RWPE2 (cell line): Measurements from ENCODE around the gene GCLM.
"Not testable (repeated sequence)": the region's sequence is repeated elsewhere in the genome, so short reads cannot be mapped to it uniquely, and the experiment has no call there.

Experiments used
- ATAC-seq: fragments of 200-7000 bp; cut with Tn5 transposase; 3 replicates; pipeline ENCODE4 v1.9.1; 2021; ENCODE audit warnings: low read depth
- DNase-seq: peaks from one replicate; pipeline ENCODE4 v3.0.0-alpha.2; 2020; ENCODE audit warnings: low spot score
- H3K27ac ChIP-seq: fragments of 450-650 bp; 2 replicates; pipeline ENCODE4 v1.5.1; 2017; ENCODE audit warnings: mild to moderate bottlenecking; ENCODE audit not compliant: poor library complexity, severe bottlenecking
- H3K27me3 ChIP-seq: fragments of 250-450 bp; sonication (Bioruptor Pico); 2 replicates; pipeline ENCODE4 v1.5.1; 2021; ENCODE audit warnings: mild to moderate bottlenecking, moderate library complexity; ENCODE audit not compliant: insufficient read depth, poor library complexity, severe bottlenecking
- H3K36me3 ChIP-seq: fragments of 250-450 bp; sonication (Bioruptor Pico); 2 replicates; pipeline ENCODE4 v1.5.1; 2020; ENCODE audit warnings: low read depth, mild to moderate bottlenecking, moderate library complexity
- H3K4me1 ChIP-seq: fragments of 250-450 bp; sonication (Bioruptor Pico); 2 replicates; pipeline ENCODE4 v1.5.1; 2021; ENCODE audit warnings: mild to moderate bottlenecking, moderate library complexity; ENCODE audit not compliant: insufficient read depth, poor library complexity, severe bottlenecking
- H3K4me3 ChIP-seq: fragments of 250-450 bp; sonication (Bioruptor Pico); 2 replicates; pipeline ENCODE4 v1.5.1; 2021; ENCODE audit warnings: mild to moderate bottlenecking, moderate library complexity; ENCODE audit not compliant: severe bottlenecking
- H3K9me3 ChIP-seq: fragments of 250-450 bp; sonication (Bioruptor Pico); 2 replicates; pipeline ENCODE4 v1.5.1; 2021; ENCODE audit warnings: mild to moderate bottlenecking, moderate library complexity; ENCODE audit not compliant: severe bottlenecking
- TF ChIP-seq, protein P1 (sequence below): fragments of 450-650 bp; IDR thresholded peaks from one replicate; pipeline ENCODE4 v1.5.1; 2017; ENCODE audit warnings: mild to moderate bottlenecking, moderate library complexity; ENCODE audit not compliant: poor library complexity, severe bottlenecking

Gene GCLM, protein sequence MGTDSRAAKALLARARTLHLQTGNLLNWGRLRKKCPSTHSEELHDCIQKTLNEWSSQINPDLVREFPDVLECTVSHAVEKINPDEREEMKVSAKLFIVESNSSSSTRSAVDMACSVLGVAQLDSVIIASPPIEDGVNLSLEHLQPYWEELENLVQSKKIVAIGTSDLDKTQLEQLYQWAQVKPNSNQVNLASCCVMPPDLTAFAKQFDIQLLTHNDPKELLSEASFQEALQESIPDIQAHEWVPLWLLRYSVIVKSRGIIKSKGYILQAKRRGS

DNA sequence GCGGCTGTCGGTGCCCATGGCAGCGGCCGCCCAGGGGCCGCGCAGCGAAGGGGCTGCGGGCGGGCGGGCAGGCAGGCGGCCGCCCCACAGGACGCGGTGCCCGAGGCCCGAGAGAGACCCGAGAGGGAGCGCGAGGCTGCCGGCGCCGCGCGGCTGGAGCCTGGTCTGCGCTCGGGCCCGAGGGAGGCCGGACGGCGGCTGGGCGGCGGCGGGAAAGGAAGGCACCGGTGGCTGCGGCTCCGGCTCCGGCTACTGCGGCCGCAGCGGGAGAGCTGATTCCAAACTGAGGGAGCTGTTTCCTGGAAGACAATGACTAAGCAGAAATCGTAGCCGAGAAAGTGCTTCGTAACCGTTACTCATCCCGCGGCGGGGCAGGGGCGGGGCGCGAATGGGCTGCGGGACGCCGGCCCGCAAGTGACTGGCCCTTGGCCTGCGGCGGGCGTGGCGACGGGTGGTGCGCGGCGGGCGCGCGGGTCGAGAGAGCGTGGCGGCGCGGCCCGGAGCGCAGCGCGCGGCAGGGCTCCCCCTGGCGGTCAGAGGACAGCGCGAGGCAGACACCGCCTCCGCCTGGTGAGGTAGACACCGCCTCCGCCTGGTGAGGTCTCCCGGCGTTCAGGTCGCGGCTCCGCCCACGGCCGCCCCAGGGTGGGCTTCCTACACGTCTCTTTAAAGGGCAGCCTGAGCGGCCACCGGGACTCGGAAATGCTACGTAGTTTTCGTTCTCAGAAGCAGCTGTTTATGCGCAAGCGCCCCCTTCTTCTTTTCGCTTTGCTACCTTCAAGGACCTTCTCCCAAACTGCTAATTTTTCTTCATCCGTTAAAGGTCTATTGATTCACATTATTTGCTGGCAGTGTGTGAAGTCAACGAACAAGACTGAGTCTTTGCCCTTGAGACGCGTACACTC, at the start of gene GCLM:
Gene GCLM (minus strand): TSS at position 285 of the 905 bp plus-strand sequence. CDS start 267 bp downstream, at position 18.
- TF ChIP-seq, protein P1, sequence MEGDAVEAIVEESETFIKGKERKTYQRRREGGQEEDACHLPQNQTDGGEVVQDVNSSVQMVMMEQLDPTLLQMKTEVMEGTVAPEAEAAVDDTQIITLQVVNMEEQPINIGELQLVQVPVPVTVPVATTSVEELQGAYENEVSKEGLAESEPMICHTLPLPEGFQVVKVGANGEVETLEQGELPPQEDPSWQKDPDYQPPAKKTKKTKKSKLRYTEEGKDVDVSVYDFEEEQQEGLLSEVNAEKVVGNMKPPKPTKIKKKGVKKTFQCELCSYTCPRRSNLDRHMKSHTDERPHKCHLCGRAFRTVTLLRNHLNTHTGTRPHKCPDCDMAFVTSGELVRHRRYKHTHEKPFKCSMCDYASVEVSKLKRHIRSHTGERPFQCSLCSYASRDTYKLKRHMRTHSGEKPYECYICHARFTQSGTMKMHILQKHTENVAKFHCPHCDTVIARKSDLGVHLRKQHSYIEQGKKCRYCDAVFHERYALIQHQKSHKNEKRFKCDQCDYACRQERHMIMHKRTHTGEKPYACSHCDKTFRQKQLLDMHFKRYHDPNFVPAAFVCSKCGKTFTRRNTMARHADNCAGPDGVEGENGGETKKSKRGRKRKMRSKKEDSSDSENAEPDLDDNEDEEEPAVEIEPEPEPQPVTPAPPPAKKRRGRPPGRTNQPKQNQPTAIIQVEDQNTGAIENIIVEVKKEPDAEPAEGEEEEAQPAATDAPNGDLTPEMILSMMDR, result peak; percentile 98
- no peaks in the 10 kb centered on the region for H3K9me3 ChIP-seq
- no peaks in the 10 kb centered on the region for H3K27me3 ChIP-seq
- no peaks in the 10 kb centered on the region for H3K36me3 ChIP-seq
- H3K4me1 ChIP-seq, result peaks cover 28% of the 10 kb centered on the region
- H3K27ac ChIP-seq, result peak within 1 kb of the TSS; percentile 61
- peak within 1 kb of the TSS; percentile 97 for H3K4me3 ChIP-seq
- DNase-seq, result peak; percentile 89
- ATAC-seq, result peak; percentile 91

DNA sequence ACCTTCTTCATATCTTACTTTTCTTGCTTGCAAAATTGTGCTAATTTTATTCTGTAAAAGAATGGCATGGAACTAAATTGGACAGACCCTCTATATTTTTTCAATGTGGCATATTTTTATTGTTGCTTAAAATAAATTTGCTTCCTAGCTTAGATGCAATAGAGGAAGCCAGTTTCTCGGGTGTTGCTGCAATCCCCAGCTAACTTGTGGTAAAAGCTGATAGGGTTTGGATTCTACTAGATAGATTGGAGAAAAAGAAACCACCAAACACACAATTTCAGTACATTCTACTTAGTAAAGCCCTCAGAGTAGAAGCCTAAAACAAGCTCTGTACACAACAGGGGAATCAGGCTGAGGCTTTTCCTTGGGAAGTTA, 49.5 kb upstream of the GCLM start:
- DNase-seq (no peak), ATAC-seq (no peak)
- H3K9me3 ChIP-seq, result peaks cover 9% of the 10 kb centered on the region
- no peak overlapping the region for H3K4me3 ChIP-seq
- no peaks in the 10 kb centered on the region for H3K36me3 ChIP-seq
- H3K27ac ChIP-seq, result no peak overlapping the region
- no peaks in the 10 kb centered on the region for H3K27me3 ChIP-seq
- TF ChIP-seq, protein P1, result no peak
- H3K4me1 ChIP-seq, result peaks cover 12% of the 10 kb centered on the region

DNA sequence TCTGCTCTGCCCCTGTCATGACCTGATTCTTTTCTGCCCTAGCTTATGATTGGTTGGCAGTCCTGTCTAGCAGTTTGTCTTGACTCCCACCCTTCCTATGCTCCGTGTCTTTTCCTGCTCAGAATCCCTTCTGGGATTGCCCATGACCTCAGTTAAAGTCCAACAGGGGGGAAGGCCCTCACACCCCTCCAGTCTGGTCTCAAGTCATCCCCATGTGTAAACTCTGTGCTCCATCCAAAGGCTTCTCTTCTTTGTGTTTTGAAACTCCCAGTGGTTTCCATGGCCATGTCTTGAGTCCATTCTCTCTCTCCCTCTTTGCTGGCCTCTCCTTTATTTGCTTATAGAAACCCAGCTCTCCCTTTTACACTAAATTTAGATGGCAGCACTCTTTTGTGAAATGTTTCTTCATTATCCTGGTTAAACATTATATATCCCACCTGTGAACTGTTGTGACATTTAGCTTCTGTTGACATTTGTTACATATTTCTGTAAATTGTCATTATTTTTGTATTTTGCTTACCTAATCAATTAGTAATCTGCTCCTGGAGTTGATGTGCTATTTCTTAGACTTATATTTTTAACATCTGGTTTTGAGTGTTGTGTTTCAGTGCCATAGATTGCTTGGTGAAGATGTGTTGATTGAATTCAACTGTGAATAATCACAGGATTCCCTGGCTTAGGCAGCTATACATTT, 48.9 kb upstream of the GCLM start:
- no peak for DNase-seq
- TF ChIP-seq, protein P1, result no peak

DNA sequence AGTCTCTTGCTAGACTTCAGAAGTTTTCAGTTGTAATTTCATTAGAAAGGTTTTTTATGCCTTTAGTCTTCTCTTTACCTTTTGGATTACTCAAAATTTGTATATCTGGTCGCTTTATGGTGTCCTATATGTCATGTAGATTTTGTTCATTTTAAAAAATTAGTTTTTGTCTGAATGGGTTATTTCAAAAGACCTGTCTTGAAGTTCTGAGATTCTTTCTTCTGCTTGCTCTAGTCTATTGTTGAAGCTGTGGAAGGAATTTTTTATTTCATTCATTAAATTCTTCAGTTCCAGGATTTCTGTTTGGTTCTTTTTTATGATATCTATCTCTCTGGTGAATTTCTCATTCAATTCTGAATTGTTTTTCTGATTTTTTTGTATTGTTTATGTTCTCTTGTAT, 46.5 kb upstream of the GCLM start:
- no peak overlapping the region for H3K27ac ChIP-seq
- H3K27me3 ChIP-seq, result no peaks in the 10 kb centered on the region
- no peak for ATAC-seq
- H3K36me3 ChIP-seq, result no peaks in the 10 kb centered on the region
- peaks cover 4% of the 10 kb centered on the region for H3K4me1 ChIP-seq
- H3K9me3 ChIP-seq, result peaks cover 11% of the 10 kb centered on the region
- no peak overlapping the region for H3K4me3 ChIP-seq
- no peak for DNase-seq
- TF ChIP-seq, protein P1, result no peak

More for the DNA sequence above, 48.9 kb upstream of the GCLM start:
- peaks cover 9% of the 10 kb centered on the region for H3K9me3 ChIP-seq
- peaks cover 12% of the 10 kb centered on the region for H3K4me1 ChIP-seq
- no peak for ATAC-seq
- H3K27me3 ChIP-seq, result no peaks in the 10 kb centered on the region
- H3K27ac ChIP-seq, result no peak overlapping the region
- H3K36me3 ChIP-seq, result no peaks in the 10 kb centered on the region
- no peak overlapping the region for H3K4me3 ChIP-seq

DNA sequence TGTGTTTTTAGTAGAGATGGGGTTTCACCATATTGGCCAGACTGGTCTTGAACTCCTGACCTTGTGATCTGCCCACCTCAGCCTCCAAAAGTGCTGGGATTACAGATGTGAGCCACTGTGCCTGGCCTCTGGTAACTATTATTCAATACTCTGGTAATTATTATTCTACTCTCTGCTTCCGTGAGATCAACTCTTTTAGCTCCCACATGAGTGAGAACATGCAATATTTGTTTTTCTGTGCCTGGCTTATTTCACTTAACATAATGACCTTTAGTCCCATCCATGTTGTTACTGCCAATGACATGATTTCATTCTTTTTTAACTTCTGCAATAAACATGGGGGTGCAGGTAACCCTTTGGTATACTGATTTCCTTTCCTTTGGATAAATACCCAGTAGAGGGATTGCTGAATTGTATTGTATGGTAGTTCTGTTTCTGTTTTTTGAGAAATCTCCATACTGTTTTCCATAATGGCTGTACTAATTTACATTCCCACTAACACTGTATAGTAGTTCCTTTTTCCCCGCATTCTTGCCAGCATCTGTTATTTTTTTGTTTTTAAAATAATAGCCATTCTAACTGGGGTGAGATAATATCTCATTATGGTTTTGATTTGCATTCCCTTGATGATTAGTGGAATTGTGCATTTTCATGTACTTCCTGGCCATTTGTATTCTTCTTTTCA, 37.9 kb upstream of the GCLM start:
- H3K27ac ChIP-seq, H3K36me3 ChIP-seq, H3K4me1 ChIP-seq, H3K27me3 ChIP-seq, DNase-seq, ATAC-seq, H3K9me3 ChIP-seq, H3K4me3 ChIP-seq: not testable (repeated sequence)
